Stomach (tissue), 4 donors: ENCODE measurements around the gene KLHDC3.

Source experiments
- POLR2AphosphoS5 ChIP-seq, 3 donors: sonication (generic); formaldehyde crosslinking; IDR thresholded peaks; one replicate each; pipeline ENCODE4 v1.6.1; 2016; ENCODE audit warnings: antibody characterized with exemption in 3 of 3
- TF ChIP-seq, protein P1 (sequence below), 7 experiments: fragments of 450-650 bp in 4 of 7; fragments of 200-600 bp in 3 of 7; sonication (generic) in 3 of 7; IDR thresholded peaks; one replicate each; pipeline ENCODE4 v1.5.1; 2016 to 2019; ENCODE audit warnings: antibody characterized with exemption in 7 of 7, control low read depth in 2 of 7, mild to moderate bottlenecking in 1 of 7

DNA sequence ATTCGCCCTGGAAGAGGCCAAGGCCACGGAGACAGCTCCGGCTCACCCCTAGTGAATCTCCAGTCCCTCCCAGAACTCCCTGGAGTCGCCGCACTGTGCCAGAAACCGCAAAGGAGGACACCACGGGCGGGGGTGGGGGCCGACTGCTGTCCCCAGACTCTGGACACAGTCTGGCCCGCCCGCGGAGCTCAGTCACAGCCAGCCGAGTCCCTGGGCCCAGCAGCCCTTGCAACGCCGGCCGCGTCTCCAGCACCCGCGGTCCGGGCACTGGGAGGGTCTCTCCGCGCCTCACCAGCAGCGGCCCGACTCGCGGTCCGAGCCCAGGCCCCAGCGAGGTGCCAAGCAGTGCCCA, 35.6 kb upstream of the KLHDC3 start:
- TF ChIP-seq, protein P1, sequence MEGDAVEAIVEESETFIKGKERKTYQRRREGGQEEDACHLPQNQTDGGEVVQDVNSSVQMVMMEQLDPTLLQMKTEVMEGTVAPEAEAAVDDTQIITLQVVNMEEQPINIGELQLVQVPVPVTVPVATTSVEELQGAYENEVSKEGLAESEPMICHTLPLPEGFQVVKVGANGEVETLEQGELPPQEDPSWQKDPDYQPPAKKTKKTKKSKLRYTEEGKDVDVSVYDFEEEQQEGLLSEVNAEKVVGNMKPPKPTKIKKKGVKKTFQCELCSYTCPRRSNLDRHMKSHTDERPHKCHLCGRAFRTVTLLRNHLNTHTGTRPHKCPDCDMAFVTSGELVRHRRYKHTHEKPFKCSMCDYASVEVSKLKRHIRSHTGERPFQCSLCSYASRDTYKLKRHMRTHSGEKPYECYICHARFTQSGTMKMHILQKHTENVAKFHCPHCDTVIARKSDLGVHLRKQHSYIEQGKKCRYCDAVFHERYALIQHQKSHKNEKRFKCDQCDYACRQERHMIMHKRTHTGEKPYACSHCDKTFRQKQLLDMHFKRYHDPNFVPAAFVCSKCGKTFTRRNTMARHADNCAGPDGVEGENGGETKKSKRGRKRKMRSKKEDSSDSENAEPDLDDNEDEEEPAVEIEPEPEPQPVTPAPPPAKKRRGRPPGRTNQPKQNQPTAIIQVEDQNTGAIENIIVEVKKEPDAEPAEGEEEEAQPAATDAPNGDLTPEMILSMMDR (IDR thresholded peaks at IDR 0.05) = no peak
- TF ChIP-seq POLR2AphosphoS5 (IDR thresholded peaks at IDR 0.05) = no peak
